HepG2 (cell line): ENCODE data around the gene CYP4F22. TPM values are rescaled to one million over a fixed set of nuclear protein-coding genes. Genes with fewer than 3 reads are reported as not detected.

Experiments
- ATAC-seq: fragments of 200-7000 bp; cut with Tn5 transposase; 3 replicates; pipeline ENCODE4 v1.9.1; 2020; ENCODE audit warnings: mild to moderate bottlenecking, moderate library complexity
- BruUV-seq: library from RNA; stranded (reverse); fragments of 400-500 nt; replicated peaks from 2 replicates; lab custom pipeline; 2021; lab: Mats Ljungman, UMichigan
- CTCF ChIA-PET: fragments of 300-600 bp; formaldehyde crosslinking; extraction: SDS; loops from one replicate; lab custom pipeline; 2021; ENCODE audit warnings: low total read pairs, inconsistent platforms, low intra/inter-chr PET ratio; lab: Yijun Ruan, JAX
- POLR2A ChIA-PET: fragments of 350-600 bp; sonication (Branson Sonifier 250); formaldehyde crosslinking; loops from one replicate; lab custom pipeline; 2020; ENCODE audit warnings: antibody characterized with exemption, inconsistent platforms; lab: Yijun Ruan, JAX
- DNase-seq: peaks from one replicate; pipeline ENCODE4 v3.0.0-alpha.2; 2015; ENCODE audit warnings: low spot score
- FAIRE-seq: peaks from 3 replicates; lab custom pipeline; 2011; peaks lifted over from hg19 to GRCh38; lab: Jason Lieb, UNC
- H2AFZ ChIP-seq: one replicate; pipeline ENCODE4 v1.6.1; 2011; ENCODE audit warnings: low read length, inconsistent platforms
- H3K27ac ChIP-seq: fragments of 300-600 bp; 3 replicates; pipeline ENCODE4 v1.8.0; 2011; ENCODE audit warnings: mixed run types, mild to moderate bottlenecking, mixed read lengths, low read length, inconsistent platforms; ENCODE audit not compliant: insufficient read depth; ENCODE audit errors: extremely low read length
- H3K27me3 ChIP-seq, 2 experiments: fragments of 200-600 bp in 1 of 2; 2 replicates in 1 of 2; 3 replicates in 1 of 2; pipeline versions ENCODE4 v1.6.0 to v1.8.0; 2011; ENCODE audit warnings: low read length in 2 of 2, mild to moderate bottlenecking in 2 of 2, moderate library complexity in 2 of 2, inconsistent platforms in 1 of 2; ENCODE audit not compliant: insufficient read depth in 2 of 2, control insufficient read depth in 1 of 2
- H3K36me3 ChIP-seq, 2 experiments: fragments of 200-600 bp in 1 of 2; replicated peaks in 1 of 2; 2 replicates in 1 of 2; 3 replicates in 1 of 2; pipeline versions ENCODE4 v1.5.1 to v1.8.0; 2011; ENCODE audit warnings: low read length in 2 of 2, inconsistent platforms in 1 of 2; ENCODE audit not compliant: insufficient read depth in 2 of 2, control insufficient read depth in 1 of 2
- H3K4me1 ChIP-seq: 2 replicates; pipeline ENCODE4 v1.5.1; 2012; ENCODE audit warnings: low read length, inconsistent platforms; ENCODE audit not compliant: insufficient read depth
- H3K4me2 ChIP-seq: 2 replicates; pipeline ENCODE4 v1.6.0; 2011; ENCODE audit warnings: low read depth, low read length, inconsistent platforms
- H3K4me3 ChIP-seq, 3 experiments: fragments of 200-600 bp in 1 of 3; sonication (generic), shearing (Covaris generic) in 1 of 3; replicated peaks in 1 of 3; 2 replicates each; pipeline ENCODE4 v1.5.1; 2011 to 2016; ENCODE audit warnings: low read length in 3 of 3, inconsistent platforms in 2 of 3, low read depth in 2 of 3, mild to moderate bottlenecking in 2 of 3, control low read depth in 1 of 3, mixed read lengths in 1 of 3; ENCODE audit not compliant: insufficient read depth in 1 of 3
- H3K79me2 ChIP-seq: one replicate; pipeline ENCODE4 v1.6.1; 2011; ENCODE audit warnings: low read length, inconsistent platforms; ENCODE audit not compliant: insufficient read depth
- H3K9ac ChIP-seq: 2 replicates; pipeline ENCODE4 v1.6.0; 2011; ENCODE audit warnings: mild to moderate bottlenecking, low read depth, low read length, inconsistent platforms; ENCODE audit not compliant: insufficient read depth
- H3K9me3 ChIP-seq: 2 replicates; pipeline ENCODE4 v1.5.1; 2012; ENCODE audit warnings: mild to moderate bottlenecking, low read length
- H4K20me1 ChIP-seq: 2 replicates; pipeline ENCODE4 v1.6.0; 2011; ENCODE audit warnings: inconsistent platforms, mild to moderate bottlenecking, low read length, moderate library complexity; ENCODE audit not compliant: insufficient read depth
- EEA1 ChIP-seq: sonication (generic); formaldehyde crosslinking; IDR thresholded peaks from 2 replicates; pipeline ENCODE4 v1.5.1; 2020; ENCODE audit warnings: mild to moderate bottlenecking, missing genetic modification reagents, borderline replicate concordance
- JARID2 ChIP-seq: sonication (generic); formaldehyde crosslinking; IDR thresholded peaks from 2 replicates; pipeline ENCODE4 v1.8.1; 2023; ENCODE audit warnings: missing genetic modification reagents, inconsistent platforms; ENCODE audit not compliant: insufficient replicate concordance
- NFRKB ChIP-seq: fragments of 450-650 bp; IDR thresholded peaks from 2 replicates; pipeline ENCODE4 v1.6.1; 2017
- PLRG1 ChIP-seq: fragments of 450-650 bp; conservative IDR thresholded peaks from 2 replicates; pipeline ENCODE4 v1.6.1; 2016
- ZNF616 ChIP-seq: sonication (generic); formaldehyde crosslinking; IDR thresholded peaks from 2 replicates; pipeline ENCODE4 v1.5.0; 2020; ENCODE audit warnings: low read depth, mild to moderate bottlenecking, missing genetic modification reagents
- ZNF841 ChIP-seq: sonication (generic); formaldehyde crosslinking; IDR thresholded peaks from 2 replicates; pipeline ENCODE4 v1.8.1; 2023; ENCODE audit warnings: missing genetic modification reagents, borderline replicate concordance
- WGBS: methylation state at CpG from one replicate; pipeline ENCODE4 v1.1.6; 2017; ENCODE audit warnings: low lambda C conversion rate; 5-methylcytosine and 5-hydroxymethylcytosine counted together
- in situ Hi-C: cut with HindIII; loops from 2 replicates; pipeline ENCODE4 v1.10.0; 2017; ENCODE audit warnings: low pct_unique_long_range_greater_than_20kb; ENCODE audit not compliant: extremely low pct_ligation_motif_present
- intact Hi-C: fragments of 100-400 bp; cut with micrococcal nuclease; formaldehyde crosslinking; loops from one replicate; pipeline ENCODE4 v1.10.0; 2022; ENCODE audit not compliant: unreplicated experiment
- polyA plus RNA-seq, 8 experiments: library from polyadenylated mRNA; depleted of rRNA in 3 of 8; stranded (reverse) in 7 of 8; unstranded in 1 of 8; fragments of >200 nt; fragmentation: Illumina TruSeq in 4 of 8; extraction: Trizol in 4 of 8; gene quantifications; 2 replicates each; pipeline versions ENCODE4 v1.2.1 to v1.2.3, GENCODE V29; 2011 to 2016; ENCODE audit warnings: low read depth in 4 of 8, missing spikeins in 1 of 8, mixed read lengths in 1 of 8; ENCODE audit not compliant: insufficient read depth in 1 of 8
- total RNA-seq, 5 experiments: library from RNA; depleted of rRNA; stranded (reverse); fragments of >200 nt; fragmentation: Illumina TruSeq; extraction: Trizol; gene quantifications; 2 replicates each; pipeline ENCODE4 v1.2.3, GENCODE V29; 2016; ENCODE audit warnings: low read depth in 1 of 5

The CYP4F22 gene
- total and polyA plus RNA-seq, 2 of the 13 experiments (the other 11 are each of a cell fraction or from before 2014, with no cell fraction given) = 0.05 TPM; not detected in 1

DNA sequence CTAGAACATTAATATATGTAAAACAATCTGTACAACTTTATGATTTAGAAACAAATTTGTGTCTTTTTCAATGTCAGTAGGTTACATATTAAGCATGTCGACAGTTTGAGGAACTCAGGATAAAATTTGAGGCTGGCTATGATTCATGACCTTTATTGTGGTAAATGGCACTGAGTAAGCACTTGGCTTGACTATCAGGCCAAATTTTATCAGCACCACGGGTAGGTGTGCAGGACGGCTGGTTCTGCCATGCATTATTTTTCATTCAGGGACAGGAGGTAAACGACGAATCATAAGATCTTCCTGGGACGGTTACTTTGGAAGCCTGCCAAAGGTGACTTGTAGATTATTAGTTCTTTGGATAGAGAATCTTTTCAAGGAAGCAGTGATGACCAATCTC, 86.7 kb downstream of the CYP4F22 start:
- BruUV-seq = no TSS peak
- Histone ChIP-seq H3K79me2 (no peaks in the 10 kb centered on the region), H3K4me3 (no peak overlapping the region), H3K4me1 (peaks cover 7% of the 10 kb centered on the region), H3K4me2 (no peak overlapping the region), H2AFZ (no peak overlapping the region), H3K27me3 (no peaks in the 10 kb centered on the region; a peak in 1 of 5 replicates), H3K9me3 (no peaks in the 10 kb centered on the region), H3K27ac (no peak overlapping the region), H3K9ac (no peak overlapping the region), H3K36me3 (no peaks in the 10 kb centered on the region), H4K20me1 (no peaks in the 10 kb centered on the region)
- WGBS = 6% methylated on average over 6 of the region's 6 CpGs
- FAIRE-seq = no peak
- intact Hi-C loops (no loop called here), in situ Hi-C loops (no loop called here)
- CTCF ChIA-PET = no interaction called here
- no peak for TF ChIP-seq ZNF841 (CRISPR knock-in tag)
- no peak for TF ChIP-seq EEA1 (CRISPR knock-in tag)
- no peak for TF ChIP-seq JARID2
- no peak for TF ChIP-seq NFRKB
- no peak for TF ChIP-seq ZNF616 (CRISPR knock-in tag)
- no peak for TF ChIP-seq PLRG1
- POLR2A ChIA-PET = no interaction called here
- no peak for DNase-seq
- ATAC-seq = no peak

Other genes with a start within 250 kb of the CYP4F22 start
- 11.4 TPM in 2 replicates for gene BRD4, start 176.0 kb upstream of the CYP4F22 start, total RNA-seq (2016; rRNA removed; fragmentation: Illumina TruSeq; extraction: Trizol)
- 10.5 TPM in 2 replicates for gene BRD4, start 176.0 kb upstream of the CYP4F22 start, polyA plus RNA-seq (2011; rRNA removed)
- gene AKAP8, start 128.7 kb upstream of the CYP4F22 start, total RNA-seq (2016; rRNA removed; fragmentation: Illumina TruSeq; extraction: Trizol) = 21.2 and 22.1 TPM in 2 replicates
- gene AKAP8, start 128.7 kb upstream of the CYP4F22 start, polyA plus RNA-seq (2011; rRNA removed) = 15.2 and 15.9 TPM in 2 replicates
- gene AKAP8L, start 89.5 kb upstream of the CYP4F22 start, total RNA-seq (2016; rRNA removed; fragmentation: Illumina TruSeq; extraction: Trizol) = 27.3 and 48.2 TPM in 2 replicates
- 49.6 and 63.4 TPM in 2 replicates for gene AKAP8L, start 89.5 kb upstream of the CYP4F22 start, polyA plus RNA-seq (2011; rRNA removed)
- 4.7 and 5.1 TPM in 2 replicates for gene WIZ, start 58.6 kb upstream of the CYP4F22 start, total RNA-seq (2016; rRNA removed; fragmentation: Illumina TruSeq; extraction: Trizol)
- gene WIZ, start 58.6 kb upstream of the CYP4F22 start, polyA plus RNA-seq (2011; rRNA removed) = 4.8 and 6.3 TPM in 2 replicates
- gene RASAL3, start 44.0 kb upstream of the CYP4F22 start, total RNA-seq (2016; rRNA removed; fragmentation: Illumina TruSeq; extraction: Trizol) = not detected in 2 replicates
- gene RASAL3, start 44.0 kb upstream of the CYP4F22 start, polyA plus RNA-seq (2011; rRNA removed) = not detected in 2 replicates
- 0.49 and 1.0 TPM in 2 replicates for gene PGLYRP2, start 29.0 kb upstream of the CYP4F22 start, total RNA-seq (2016; rRNA removed; fragmentation: Illumina TruSeq; extraction: Trizol)
- 0.04 and 0.35 TPM in 2 replicates for gene PGLYRP2, start 29.0 kb upstream of the CYP4F22 start, polyA plus RNA-seq (2011; rRNA removed)
- gene CYP4F8, start 106.7 kb downstream of the CYP4F22 start, total RNA-seq (2016; rRNA removed; fragmentation: Illumina TruSeq; extraction: Trizol) = not detected in 2 replicates
- not detected in 2 replicates for gene CYP4F8, start 106.7 kb downstream of the CYP4F22 start, polyA plus RNA-seq (2011; rRNA removed)
- gene CYP4F3, start 132.4 kb downstream of the CYP4F22 start, total RNA-seq (2016; rRNA removed; fragmentation: Illumina TruSeq; extraction: Trizol) = 5.6 and 17.8 TPM in 2 replicates
- gene CYP4F3, start 132.4 kb downstream of the CYP4F22 start, polyA plus RNA-seq (2011; rRNA removed) = 22.8 and 36.6 TPM in 2 replicates
- gene CYP4F12, start 164.6 kb downstream of the CYP4F22 start, total RNA-seq (2016; rRNA removed; fragmentation: Illumina TruSeq; extraction: Trizol) = 7.2 and 30.8 TPM in 2 replicates
- gene CYP4F12, start 164.6 kb downstream of the CYP4F22 start, polyA plus RNA-seq (2011; rRNA removed) = 29.9 and 47.3 TPM in 2 replicates
- not detected in 2 replicates for gene OR10H2, start 219.5 kb downstream of the CYP4F22 start, total RNA-seq (2016; rRNA removed; fragmentation: Illumina TruSeq; extraction: Trizol)
- gene OR10H2, start 219.5 kb downstream of the CYP4F22 start, polyA plus RNA-seq (2011; rRNA removed) = not detected in 2 replicates
- gene OR10H3, start 229.5 kb downstream of the CYP4F22 start, total RNA-seq (2016; rRNA removed; fragmentation: Illumina TruSeq; extraction: Trizol) = not detected in 2 replicates
- not detected in 2 replicates for gene OR10H3, start 229.5 kb downstream of the CYP4F22 start, polyA plus RNA-seq (2011; rRNA removed)